Panc1 (cell line): ENCODE data around the gene SELENOI. TPM values are rescaled to one million over a fixed set of nuclear protein-coding genes. Genes with fewer than 3 reads are reported as not detected.

Experiments
- ATAC-seq: fragments of 200-7000 bp; cut with Tn5 transposase; 2 replicates; pipeline ENCODE4 v1.9.1; 2020; ENCODE audit warnings: mild to moderate bottlenecking, moderate library complexity
- BruUV-seq: library from RNA; stranded (reverse); fragments of 400-500 nt; replicated peaks from 2 replicates; lab custom pipeline; 2021; lab: Mats Ljungman, UMichigan
- CTCF ChIA-PET: fragments of 300-600 bp; sonication (Branson Sonifier 250); formaldehyde crosslinking; loops from one replicate; lab custom pipeline; 2022; ENCODE audit warnings: antibody characterized with exemption; lab: Charles Lee
- POLR2A ChIA-PET: fragments of 300-600 bp; sonication (Branson Sonifier 250); formaldehyde crosslinking; loops from one replicate; lab custom pipeline; 2022; ENCODE audit warnings: antibody characterized with exemption; lab: Charles Lee
- DNase-seq: peaks from one replicate; pipeline ENCODE4 v3.0.0-alpha.2; 2010; ENCODE audit warnings: low read depth, low spot score
- H3K27ac ChIP-seq: 2 replicates; pipeline ENCODE4 v1.5.1; 2011; ENCODE audit warnings: mild to moderate bottlenecking, low read length, inconsistent platforms
- H3K27me3 ChIP-seq: fragments of 200-500 bp; sonication (Bioruptor generic); 2 replicates; pipeline ENCODE4 v1.6.0; 2014; ENCODE audit warnings: low read length, inconsistent platforms; ENCODE audit not compliant: control insufficient read depth, insufficient read depth
- H3K36me3 ChIP-seq: fragments of 200-500 bp; sonication (Bioruptor generic); 2 replicates; pipeline ENCODE4 v1.5.1; 2014; ENCODE audit warnings: inconsistent platforms, mild to moderate bottlenecking, low read length, moderate library complexity; ENCODE audit not compliant: control insufficient read depth, insufficient read depth
- H3K4me1 ChIP-seq: 2 replicates; pipeline ENCODE4 v1.5.1; 2011; ENCODE audit warnings: inconsistent platforms, mild to moderate bottlenecking, low read length, moderate library complexity; ENCODE audit not compliant: control insufficient read depth, insufficient read depth
- H3K4me3 ChIP-seq, 2 experiments: 2 replicates each; pipeline ENCODE4 v1.5.1; 2011 to 2012; ENCODE audit warnings: low read depth in 2 of 2, low read length in 2 of 2, mild to moderate bottlenecking in 2 of 2, inconsistent platforms in 1 of 2, moderate library complexity in 1 of 2
- H3K9me3 ChIP-seq: fragments of 200-500 bp; sonication (Bioruptor generic); 2 replicates; pipeline ENCODE4 v1.5.1; 2014; ENCODE audit warnings: low read depth, mild to moderate bottlenecking, inconsistent platforms, low read length, moderate library complexity; ENCODE audit not compliant: control insufficient read depth, insufficient read depth
- POLR2AphosphoS5 ChIP-seq: IDR thresholded peaks from 2 replicates; pipeline ENCODE4 v1.6.1; 2012; ENCODE audit warnings: mild to moderate bottlenecking, low read depth, low read length, moderate library complexity
- SIN3A ChIP-seq: IDR thresholded peaks from 2 replicates; pipeline ENCODE4 v1.6.1; 2012; ENCODE audit warnings: low read depth, mild to moderate bottlenecking, low read length, moderate library complexity, borderline replicate concordance; ENCODE audit not compliant: insufficient read depth
- TCF7L2 ChIP-seq: IDR thresholded peaks from 2 replicates; pipeline ENCODE4 v1.6.1; 2011; ENCODE audit warnings: mild to moderate bottlenecking, low read depth, low read length, inconsistent platforms
- in situ Hi-C: cut with HindIII; loops from 2 replicates; pipeline ENCODE4 v1.10.0; 2016; ENCODE audit warnings: low sequenced_read_pairs, low pct_unique_long_range_greater_than_20kb
- intact Hi-C: fragments of 100-400 bp; cut with micrococcal nuclease; formaldehyde crosslinking; loops from one replicate; pipeline ENCODE4 v1.10.0; 2022; ENCODE audit not compliant: unreplicated experiment
- total RNA-seq: library from RNA; stranded (reverse); gene quantifications from one replicate; pipeline ENCODE4 v1.2.1, GENCODE V29; 2021; ENCODE audit not compliant: unreplicated experiment
- TF ChIP-seq, protein P1 (sequence below): fragments of 450-650 bp; IDR thresholded peaks from 2 replicates; pipeline ENCODE4 v1.5.1; 2017; ENCODE audit warnings: mild to moderate bottlenecking
- TF ChIP-seq, protein P2 (sequence below), 2 experiments: IDR thresholded peaks; 2 replicates each; pipeline ENCODE4 v1.6.1; 2011 to 2012; ENCODE audit warnings: low read depth in 2 of 2, control low read depth in 1 of 2, low read length in 1 of 2, mild to moderate bottlenecking in 1 of 2, moderate library complexity in 1 of 2; ENCODE audit not compliant: insufficient read depth in 1 of 2

Gene SELENOI
- total RNA-seq, 1 experiment from 2014 or later = 28.5 TPM

DNA sequence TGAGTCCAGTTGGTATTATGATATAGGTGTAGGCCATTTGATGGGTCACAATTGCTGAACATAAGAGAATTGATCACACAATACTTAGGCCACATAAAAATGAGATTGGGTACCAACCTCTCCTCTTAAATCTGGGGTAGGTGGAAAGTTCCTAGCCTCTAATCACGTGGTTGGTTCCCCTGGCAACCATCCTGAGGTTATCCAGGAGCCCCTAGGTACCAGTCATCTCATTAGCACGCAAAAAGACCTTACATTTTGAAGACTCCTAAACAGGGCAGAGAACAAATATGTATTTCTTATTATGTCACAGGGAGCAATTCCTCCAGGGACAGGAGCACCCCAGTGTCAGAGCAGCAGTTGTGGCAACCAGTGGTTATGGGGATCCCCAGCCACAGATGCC is 12.7 kb upstream of the SELENOI start:
- Histone ChIP-seq H3K27ac (no peak overlapping the region), H3K4me3 (no peak overlapping the region), H3K9me3 (no peaks in the 10 kb centered on the region), H3K36me3 (no peaks in the 10 kb centered on the region), H3K27me3 (no peaks in the 10 kb centered on the region), H3K4me1 (no peaks in the 10 kb centered on the region)
- no peak for ATAC-seq
- DNase-seq = no peak
- ChIA-PET POLR2A (no interaction called here), CTCF (no interaction called here)
- BruUV-seq = no TSS peak
- in situ Hi-C loops (no loop called here), intact Hi-C loops (loop anchor here (10.0 kb wide), 1 partner anchor 88 kb away; the partner anchor contains the start of genes HADHA and HADHB)
- TF ChIP-seq, protein P1, sequence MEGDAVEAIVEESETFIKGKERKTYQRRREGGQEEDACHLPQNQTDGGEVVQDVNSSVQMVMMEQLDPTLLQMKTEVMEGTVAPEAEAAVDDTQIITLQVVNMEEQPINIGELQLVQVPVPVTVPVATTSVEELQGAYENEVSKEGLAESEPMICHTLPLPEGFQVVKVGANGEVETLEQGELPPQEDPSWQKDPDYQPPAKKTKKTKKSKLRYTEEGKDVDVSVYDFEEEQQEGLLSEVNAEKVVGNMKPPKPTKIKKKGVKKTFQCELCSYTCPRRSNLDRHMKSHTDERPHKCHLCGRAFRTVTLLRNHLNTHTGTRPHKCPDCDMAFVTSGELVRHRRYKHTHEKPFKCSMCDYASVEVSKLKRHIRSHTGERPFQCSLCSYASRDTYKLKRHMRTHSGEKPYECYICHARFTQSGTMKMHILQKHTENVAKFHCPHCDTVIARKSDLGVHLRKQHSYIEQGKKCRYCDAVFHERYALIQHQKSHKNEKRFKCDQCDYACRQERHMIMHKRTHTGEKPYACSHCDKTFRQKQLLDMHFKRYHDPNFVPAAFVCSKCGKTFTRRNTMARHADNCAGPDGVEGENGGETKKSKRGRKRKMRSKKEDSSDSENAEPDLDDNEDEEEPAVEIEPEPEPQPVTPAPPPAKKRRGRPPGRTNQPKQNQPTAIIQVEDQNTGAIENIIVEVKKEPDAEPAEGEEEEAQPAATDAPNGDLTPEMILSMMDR = no peak
- TF ChIP-seq TCF7L2 (no peak), POLR2AphosphoS5 (no peak), SIN3A (no peak)
- TF ChIP-seq, protein P2, sequence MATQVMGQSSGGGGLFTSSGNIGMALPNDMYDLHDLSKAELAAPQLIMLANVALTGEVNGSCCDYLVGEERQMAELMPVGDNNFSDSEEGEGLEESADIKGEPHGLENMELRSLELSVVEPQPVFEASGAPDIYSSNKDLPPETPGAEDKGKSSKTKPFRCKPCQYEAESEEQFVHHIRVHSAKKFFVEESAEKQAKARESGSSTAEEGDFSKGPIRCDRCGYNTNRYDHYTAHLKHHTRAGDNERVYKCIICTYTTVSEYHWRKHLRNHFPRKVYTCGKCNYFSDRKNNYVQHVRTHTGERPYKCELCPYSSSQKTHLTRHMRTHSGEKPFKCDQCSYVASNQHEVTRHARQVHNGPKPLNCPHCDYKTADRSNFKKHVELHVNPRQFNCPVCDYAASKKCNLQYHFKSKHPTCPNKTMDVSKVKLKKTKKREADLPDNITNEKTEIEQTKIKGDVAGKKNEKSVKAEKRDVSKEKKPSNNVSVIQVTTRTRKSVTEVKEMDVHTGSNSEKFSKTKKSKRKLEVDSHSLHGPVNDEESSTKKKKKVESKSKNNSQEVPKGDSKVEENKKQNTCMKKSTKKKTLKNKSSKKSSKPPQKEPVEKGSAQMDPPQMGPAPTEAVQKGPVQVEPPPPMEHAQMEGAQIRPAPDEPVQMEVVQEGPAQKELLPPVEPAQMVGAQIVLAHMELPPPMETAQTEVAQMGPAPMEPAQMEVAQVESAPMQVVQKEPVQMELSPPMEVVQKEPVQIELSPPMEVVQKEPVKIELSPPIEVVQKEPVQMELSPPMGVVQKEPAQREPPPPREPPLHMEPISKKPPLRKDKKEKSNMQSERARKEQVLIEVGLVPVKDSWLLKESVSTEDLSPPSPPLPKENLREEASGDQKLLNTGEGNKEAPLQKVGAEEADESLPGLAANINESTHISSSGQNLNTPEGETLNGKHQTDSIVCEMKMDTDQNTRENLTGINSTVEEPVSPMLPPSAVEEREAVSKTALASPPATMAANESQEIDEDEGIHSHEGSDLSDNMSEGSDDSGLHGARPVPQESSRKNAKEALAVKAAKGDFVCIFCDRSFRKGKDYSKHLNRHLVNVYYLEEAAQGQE (IDR thresholded peaks at IDR 0.05; ENCODE audit: insufficient read depth in 1 of 2, low read depth in 2 of 2, low read length in 1 of 2) = no peak

DNA sequence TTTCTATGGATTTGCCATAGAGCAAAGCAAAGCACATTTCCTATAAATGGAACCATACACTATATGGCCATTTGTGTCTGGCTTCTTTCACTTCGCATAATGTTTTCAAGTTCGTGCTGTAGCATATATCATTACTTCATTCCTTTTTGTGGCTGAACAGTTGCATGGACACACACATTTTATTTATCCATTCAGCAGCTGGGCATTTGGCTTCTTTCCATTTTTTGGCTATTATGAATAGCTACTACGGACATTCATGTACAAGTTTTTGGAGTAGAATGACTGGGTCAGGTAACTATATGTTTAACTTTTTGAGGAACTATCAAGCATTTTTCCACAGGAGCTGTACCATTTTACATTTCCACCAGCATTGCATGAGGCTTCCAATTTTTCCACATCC is 10.7 kb upstream of the SELENOI start:
- DNase-seq (no peak), ATAC-seq (no peak)
- intact Hi-C loops = loop anchor here (10.0 kb wide), 1 partner anchor 90 kb away; the partner anchor contains the start of genes HADHA and HADHB
- Histone ChIP-seq H3K9me3 (no peaks in the 10 kb centered on the region), H3K36me3 (no peaks in the 10 kb centered on the region), H3K27ac (no peak overlapping the region), H3K4me3 (no peak overlapping the region), H3K4me1 (no peaks in the 10 kb centered on the region), H3K27me3 (no peaks in the 10 kb centered on the region)
- POLR2A ChIA-PET = no interaction called here
- no TSS peak for BruUV-seq
- no peak for TF ChIP-seq SIN3A
- TF ChIP-seq, protein P1 = no peak
- no peak for TF ChIP-seq TCF7L2
- no peak for TF ChIP-seq POLR2AphosphoS5
- TF ChIP-seq, protein P2 (IDR thresholded peaks at IDR 0.05; ENCODE audit: insufficient read depth in 1 of 2, low read depth in 2 of 2, low read length in 1 of 2) = no peak
- CTCF ChIA-PET = no interaction called here
- in situ Hi-C loops = no loop called here
